HL-60 (cell line): ENCODE results near the gene UNK.
A peak's percentile ranks its signal among the peaks of the same experiment; 100 is the strongest.

Experiments used
- DNase-seq, 2 experiments: peaks; one replicate each; pipeline ENCODE4 v3.0.0-alpha.2; 2010 to 2020; ENCODE audit warnings: low read depth in 1 of 2, low spot score in 1 of 2
- H3K27ac ChIP-seq: fragments of 250-450 bp; sonication (Bioruptor Pico); replicated peaks from 2 replicates; pipeline ENCODE4 v1.5.1; 2020; ENCODE audit warnings: mild to moderate bottlenecking, moderate library complexity
- H3K27me3 ChIP-seq: fragments of 250-450 bp; sonication (Bioruptor Pico); 2 replicates; pipeline ENCODE4 v1.5.1; 2021; ENCODE audit warnings: mild to moderate bottlenecking, moderate library complexity; ENCODE audit not compliant: insufficient read depth, poor library complexity, severe bottlenecking
- H3K4me3 ChIP-seq: replicated peaks from 2 replicates; pipeline ENCODE4 v1.5.1; 2011; ENCODE audit warnings: mild to moderate bottlenecking, control low read depth, low read length; ENCODE audit not compliant: insufficient read depth
- CTCF ChIP-seq: IDR thresholded peaks from one replicate; pipeline ENCODE4 v1.5.1; 2011; ENCODE audit warnings: low read length, control low read depth, inconsistent platforms; ENCODE audit not compliant: insufficient read depth
- GABPA ChIP-seq: IDR thresholded peaks from 2 replicates; pipeline ENCODE4 v1.6.1; 2012; ENCODE audit warnings: low read depth
- POLR2AphosphoS5 ChIP-seq: IDR thresholded peaks from 2 replicates; pipeline ENCODE4 v1.6.1; 2012; ENCODE audit warnings: low read depth
- SPI1 ChIP-seq: IDR thresholded peaks from 2 replicates; pipeline ENCODE4 v1.6.1; 2012; ENCODE audit warnings: low read depth, mild to moderate bottlenecking, borderline replicate concordance
- TF ChIP-seq, protein P1 (sequence below): IDR thresholded peaks from 2 replicates; pipeline ENCODE4 v1.6.1; 2012; ENCODE audit warnings: low read depth; ENCODE audit not compliant: insufficient replicate concordance

The UNK gene

GRCh38 chr17:75847614-75848522 lies 63.3 kb downstream of the UNK start:
- no peak for TF ChIP-seq CTCF
- TF ChIP-seq, protein P1, sequence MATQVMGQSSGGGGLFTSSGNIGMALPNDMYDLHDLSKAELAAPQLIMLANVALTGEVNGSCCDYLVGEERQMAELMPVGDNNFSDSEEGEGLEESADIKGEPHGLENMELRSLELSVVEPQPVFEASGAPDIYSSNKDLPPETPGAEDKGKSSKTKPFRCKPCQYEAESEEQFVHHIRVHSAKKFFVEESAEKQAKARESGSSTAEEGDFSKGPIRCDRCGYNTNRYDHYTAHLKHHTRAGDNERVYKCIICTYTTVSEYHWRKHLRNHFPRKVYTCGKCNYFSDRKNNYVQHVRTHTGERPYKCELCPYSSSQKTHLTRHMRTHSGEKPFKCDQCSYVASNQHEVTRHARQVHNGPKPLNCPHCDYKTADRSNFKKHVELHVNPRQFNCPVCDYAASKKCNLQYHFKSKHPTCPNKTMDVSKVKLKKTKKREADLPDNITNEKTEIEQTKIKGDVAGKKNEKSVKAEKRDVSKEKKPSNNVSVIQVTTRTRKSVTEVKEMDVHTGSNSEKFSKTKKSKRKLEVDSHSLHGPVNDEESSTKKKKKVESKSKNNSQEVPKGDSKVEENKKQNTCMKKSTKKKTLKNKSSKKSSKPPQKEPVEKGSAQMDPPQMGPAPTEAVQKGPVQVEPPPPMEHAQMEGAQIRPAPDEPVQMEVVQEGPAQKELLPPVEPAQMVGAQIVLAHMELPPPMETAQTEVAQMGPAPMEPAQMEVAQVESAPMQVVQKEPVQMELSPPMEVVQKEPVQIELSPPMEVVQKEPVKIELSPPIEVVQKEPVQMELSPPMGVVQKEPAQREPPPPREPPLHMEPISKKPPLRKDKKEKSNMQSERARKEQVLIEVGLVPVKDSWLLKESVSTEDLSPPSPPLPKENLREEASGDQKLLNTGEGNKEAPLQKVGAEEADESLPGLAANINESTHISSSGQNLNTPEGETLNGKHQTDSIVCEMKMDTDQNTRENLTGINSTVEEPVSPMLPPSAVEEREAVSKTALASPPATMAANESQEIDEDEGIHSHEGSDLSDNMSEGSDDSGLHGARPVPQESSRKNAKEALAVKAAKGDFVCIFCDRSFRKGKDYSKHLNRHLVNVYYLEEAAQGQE, result no peak
- no peak for TF ChIP-seq GABPA
- no peak for TF ChIP-seq SPI1
- no peak; the same call in 1 of the 2 replicates for TF ChIP-seq POLR2AphosphoS5
- H3K27ac ChIP-seq, result no peak overlapping the region
- H3K4me3 ChIP-seq, result no peak overlapping the region
- H3K27me3 ChIP-seq, result no peaks in the 10 kb centered on the region
- DNase-seq, result no peak

- DNase-seq, result peak in 1 of 2 experiments; percentile 81
- H3K27me3 ChIP-seq, result no peaks in the 10 kb centered on the region
- TF ChIP-seq, protein P1, result no peak
- TF ChIP-seq CTCF, result peak; percentile 77
Observed at GRCh38 chr17:75848523-75849278, 64.1 kb downstream of the UNK start.

GRCh38 chr17:75849279-75849646 lies 64.7 kb downstream of the UNK start:
- DNase-seq, result no peak
- TF ChIP-seq SPI1 (no peak), GABPA (no peak), POLR2AphosphoS5 (no peak), CTCF (no peak)
- TF ChIP-seq, protein P1, result no peak
- no peak overlapping the region for H3K27ac ChIP-seq
- no peak overlapping the region for H3K4me3 ChIP-seq
- no peaks in the 10 kb centered on the region for H3K27me3 ChIP-seq

More at GRCh38 chr17:75848523-75849278, 64.1 kb downstream of the UNK start:
- Histone ChIP-seq H3K4me3 (no peak overlapping the region), H3K27ac (no peak overlapping the region)
